ENCODE measurements around the gene MINDY2.
A peak's percentile ranks its signal among the peaks of the same experiment; 100 is the strongest.

Gene MINDY2

DNA sequence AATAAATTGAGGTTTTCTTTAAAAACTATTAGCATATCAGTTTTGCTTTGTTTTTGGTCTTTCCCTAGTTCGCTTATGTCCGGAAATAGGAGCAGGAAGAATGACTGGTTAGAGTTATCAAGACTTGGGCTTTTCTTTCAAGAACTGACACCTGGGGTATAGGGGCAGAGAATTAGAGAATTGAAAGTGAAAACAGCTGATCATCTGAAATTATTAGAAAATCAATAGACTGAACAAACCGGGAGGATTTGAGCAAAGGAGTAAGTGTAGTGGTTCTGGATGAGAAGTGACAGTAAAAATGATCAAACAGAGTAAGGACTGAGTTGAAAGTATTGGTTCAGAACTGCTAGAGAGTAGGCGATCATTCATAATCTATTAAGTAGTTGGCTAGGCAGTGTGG, 6.0 kb downstream of the MINDY2 start:
- TF ChIP-seq, protein P1, sequence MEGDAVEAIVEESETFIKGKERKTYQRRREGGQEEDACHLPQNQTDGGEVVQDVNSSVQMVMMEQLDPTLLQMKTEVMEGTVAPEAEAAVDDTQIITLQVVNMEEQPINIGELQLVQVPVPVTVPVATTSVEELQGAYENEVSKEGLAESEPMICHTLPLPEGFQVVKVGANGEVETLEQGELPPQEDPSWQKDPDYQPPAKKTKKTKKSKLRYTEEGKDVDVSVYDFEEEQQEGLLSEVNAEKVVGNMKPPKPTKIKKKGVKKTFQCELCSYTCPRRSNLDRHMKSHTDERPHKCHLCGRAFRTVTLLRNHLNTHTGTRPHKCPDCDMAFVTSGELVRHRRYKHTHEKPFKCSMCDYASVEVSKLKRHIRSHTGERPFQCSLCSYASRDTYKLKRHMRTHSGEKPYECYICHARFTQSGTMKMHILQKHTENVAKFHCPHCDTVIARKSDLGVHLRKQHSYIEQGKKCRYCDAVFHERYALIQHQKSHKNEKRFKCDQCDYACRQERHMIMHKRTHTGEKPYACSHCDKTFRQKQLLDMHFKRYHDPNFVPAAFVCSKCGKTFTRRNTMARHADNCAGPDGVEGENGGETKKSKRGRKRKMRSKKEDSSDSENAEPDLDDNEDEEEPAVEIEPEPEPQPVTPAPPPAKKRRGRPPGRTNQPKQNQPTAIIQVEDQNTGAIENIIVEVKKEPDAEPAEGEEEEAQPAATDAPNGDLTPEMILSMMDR (IDR thresholded peaks at IDR 0.05; ENCODE audit: low read length, missing control alignments): no peak
- H3K4me3 ChIP-seq (replicated peaks; ENCODE audit: low read depth, low read length): no peak overlapping the region
- no peak for DNase-seq (ENCODE audit: low read depth)

DNA sequence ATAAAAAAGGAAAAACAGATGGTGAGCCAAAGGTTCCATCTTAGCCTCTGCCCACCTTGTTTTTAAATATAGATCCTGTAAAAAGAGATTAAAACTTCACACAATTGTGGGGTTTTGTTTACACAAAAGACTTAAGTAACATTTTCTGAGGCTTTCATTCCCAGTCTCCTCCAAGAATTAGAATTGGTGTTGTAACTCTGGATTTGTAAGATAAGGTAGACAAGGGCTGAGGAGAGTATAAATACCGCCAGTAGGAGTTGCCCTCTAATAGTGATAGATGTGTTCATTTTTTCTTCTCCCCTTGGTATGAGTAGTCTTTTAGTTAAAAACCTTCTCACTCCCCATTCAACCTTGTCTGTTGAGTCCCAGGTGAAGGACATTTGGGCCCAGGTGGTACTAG, 8.5 kb downstream of the MINDY2 start:
- TF ChIP-seq, protein P1 (IDR thresholded peaks at IDR 0.05; ENCODE audit: low read length, missing control alignments): no peak
- peak; percentile 42 for DNase-seq (ENCODE audit: low read depth)
- no peak overlapping the region for H3K4me3 ChIP-seq (replicated peaks; ENCODE audit: low read depth, low read length)

DNA sequence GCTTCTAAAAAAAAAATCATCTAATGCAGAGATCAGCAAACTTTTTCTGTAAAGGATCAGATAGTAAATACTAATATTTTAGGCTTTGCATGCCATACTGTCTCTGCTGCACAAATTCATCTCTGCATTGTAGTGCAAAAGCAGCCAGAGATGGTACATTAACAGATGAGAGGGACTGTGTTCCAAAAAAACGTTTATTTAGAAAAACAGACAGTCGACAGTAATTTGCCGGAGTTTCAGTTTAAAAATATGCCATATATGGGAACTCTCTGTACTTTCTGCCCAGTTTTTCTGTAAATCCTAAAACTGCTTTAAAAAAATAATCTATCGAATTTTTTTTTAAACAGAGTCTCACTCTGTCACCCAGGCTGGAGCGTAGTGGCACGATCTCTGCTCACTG, 14.3 kb downstream of the MINDY2 start:
- no peak for DNase-seq (ENCODE audit: low read depth)
- H3K4me3 ChIP-seq (replicated peaks; ENCODE audit: low read depth, low read length): no peak overlapping the region
- TF ChIP-seq, protein P1 (IDR thresholded peaks at IDR 0.05; ENCODE audit: low read length, missing control alignments): no peak

DNA sequence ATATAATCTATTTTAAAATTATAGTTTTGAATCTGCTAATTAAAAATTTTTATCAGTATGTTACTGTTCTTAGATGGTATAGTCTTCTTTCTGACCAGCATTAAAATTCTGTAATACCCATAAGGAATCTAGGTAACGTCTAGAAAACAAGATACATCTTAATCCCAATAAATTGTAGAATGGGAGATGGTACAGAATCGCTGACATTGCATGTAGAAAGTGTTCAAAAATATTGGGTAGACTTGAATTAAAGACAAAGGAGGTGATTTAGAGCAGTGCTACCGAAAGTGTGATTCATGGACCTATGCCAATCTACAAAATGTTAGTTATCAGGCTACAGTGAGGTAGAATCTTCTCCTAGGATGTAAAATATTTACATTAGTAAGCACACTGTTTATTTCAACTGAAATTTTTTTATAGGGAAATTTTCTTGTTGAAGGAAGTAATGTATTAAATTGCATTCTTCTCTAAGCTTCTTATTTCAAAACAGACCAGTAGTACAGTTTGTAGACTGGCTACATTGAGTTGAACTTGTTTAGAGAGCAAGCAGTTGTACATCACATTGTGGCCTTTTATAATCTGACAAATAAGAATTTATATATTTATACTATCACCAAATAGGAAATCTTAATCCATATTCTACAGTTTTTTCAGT, 17.1 kb downstream of the MINDY2 start:
- DNase-seq (ENCODE audit: low read depth): no peak
- no peak overlapping the region for H3K4me3 ChIP-seq (replicated peaks; ENCODE audit: low read depth, low read length)
- TF ChIP-seq, protein P1 (IDR thresholded peaks at IDR 0.05; ENCODE audit: low read length, missing control alignments): no peak

DNA sequence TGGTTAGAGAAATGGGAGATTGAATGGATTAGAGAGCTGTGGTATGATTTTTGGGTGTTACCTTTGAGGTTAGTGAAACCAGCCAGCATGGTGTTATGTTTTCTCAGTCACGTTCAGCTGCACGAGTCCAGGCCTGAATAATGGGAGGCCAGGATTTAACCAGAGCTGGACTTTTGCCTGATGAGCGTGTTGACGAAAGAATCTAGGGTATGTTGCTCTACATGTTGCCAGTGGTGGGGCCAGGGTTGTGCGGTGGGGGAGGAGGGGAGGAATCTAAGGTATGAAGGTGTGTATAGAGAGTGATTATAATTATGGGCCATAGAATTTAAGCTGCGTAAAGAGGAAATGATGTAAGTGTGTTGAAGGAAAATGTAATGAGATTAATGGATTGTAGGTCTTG, 22.8 kb downstream of the MINDY2 start:
- no peak overlapping the region for H3K4me3 ChIP-seq (replicated peaks; ENCODE audit: low read depth, low read length)
- DNase-seq (ENCODE audit: low read depth): peak; percentile 32
- TF ChIP-seq, protein P1 (IDR thresholded peaks at IDR 0.05; ENCODE audit: low read length, missing control alignments): no peak

DNA sequence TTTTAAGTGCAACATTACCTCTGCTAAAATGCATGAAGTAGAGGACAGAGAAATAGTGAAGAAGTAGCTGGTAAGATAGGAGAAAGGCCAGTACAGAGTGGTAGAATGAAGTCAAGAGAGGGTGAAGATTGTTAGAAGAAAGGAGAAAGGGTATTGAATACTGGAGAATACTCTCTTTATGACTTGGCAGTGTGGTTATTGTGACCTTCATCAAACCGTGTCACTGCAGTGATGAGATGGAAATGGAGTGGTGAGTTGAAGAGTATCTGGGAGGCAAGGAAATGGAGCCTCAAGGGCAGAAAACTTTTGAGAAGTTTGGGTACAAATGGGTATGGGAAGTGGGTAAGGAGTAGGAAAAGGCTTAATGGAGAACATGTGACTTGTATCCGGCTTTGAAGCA, 24.7 kb downstream of the MINDY2 start:
- H3K4me3 ChIP-seq (replicated peaks; ENCODE audit: low read depth, low read length): no peak overlapping the region
- TF ChIP-seq, protein P1 (IDR thresholded peaks at IDR 0.05; ENCODE audit: low read length, missing control alignments): no peak
- no peak for DNase-seq (ENCODE audit: low read depth)

DNA sequence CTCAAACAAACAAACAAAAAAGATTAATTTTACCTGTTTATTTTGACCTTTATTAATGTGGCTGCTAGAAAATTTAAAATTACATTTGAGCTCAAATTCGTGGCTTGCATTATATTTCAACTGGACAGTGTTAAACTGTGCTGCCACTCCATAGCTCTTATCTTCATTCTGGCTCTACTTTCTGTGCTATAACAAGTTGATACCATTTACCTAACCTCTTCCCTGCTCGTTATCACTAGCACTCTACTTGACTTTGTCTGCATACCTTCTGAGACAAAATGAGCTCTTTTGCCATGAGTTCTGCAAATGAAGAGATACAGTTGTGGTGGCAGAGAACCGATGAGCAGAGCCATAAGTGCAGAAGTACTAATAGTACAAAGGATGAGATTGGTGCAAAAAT, 26.4 kb downstream of the MINDY2 start:
- TF ChIP-seq, protein P1 (IDR thresholded peaks at IDR 0.05; ENCODE audit: low read length, missing control alignments): no peak
- no peak overlapping the region for H3K4me3 ChIP-seq (replicated peaks; ENCODE audit: low read depth, low read length)
- no peak for DNase-seq (ENCODE audit: low read depth)

All from fibroblast of pulmonary artery (primary cell).